ENCODE measurements around the gene SIK2.

DNA sequence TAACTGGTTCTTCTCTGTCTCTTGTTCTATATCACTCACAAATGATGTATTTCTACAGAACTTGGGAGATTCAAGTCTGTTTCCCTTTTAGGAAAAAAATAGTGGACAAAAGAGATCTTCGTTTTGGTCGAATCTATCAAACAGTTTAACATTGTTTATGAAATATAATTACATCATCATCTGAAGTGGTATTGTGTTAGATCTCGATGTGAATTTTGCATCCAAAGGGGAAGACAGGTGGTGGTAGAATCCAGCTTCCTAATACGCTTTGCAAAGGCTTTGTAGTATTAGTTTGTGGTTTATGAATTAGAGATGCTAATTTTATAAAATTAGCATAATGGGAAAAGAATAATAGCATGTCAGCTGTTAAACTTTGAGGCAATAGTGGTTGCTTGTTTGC, 3.4 kb downstream of the SIK2 start:
- TF ChIP-seq, protein P1, sequence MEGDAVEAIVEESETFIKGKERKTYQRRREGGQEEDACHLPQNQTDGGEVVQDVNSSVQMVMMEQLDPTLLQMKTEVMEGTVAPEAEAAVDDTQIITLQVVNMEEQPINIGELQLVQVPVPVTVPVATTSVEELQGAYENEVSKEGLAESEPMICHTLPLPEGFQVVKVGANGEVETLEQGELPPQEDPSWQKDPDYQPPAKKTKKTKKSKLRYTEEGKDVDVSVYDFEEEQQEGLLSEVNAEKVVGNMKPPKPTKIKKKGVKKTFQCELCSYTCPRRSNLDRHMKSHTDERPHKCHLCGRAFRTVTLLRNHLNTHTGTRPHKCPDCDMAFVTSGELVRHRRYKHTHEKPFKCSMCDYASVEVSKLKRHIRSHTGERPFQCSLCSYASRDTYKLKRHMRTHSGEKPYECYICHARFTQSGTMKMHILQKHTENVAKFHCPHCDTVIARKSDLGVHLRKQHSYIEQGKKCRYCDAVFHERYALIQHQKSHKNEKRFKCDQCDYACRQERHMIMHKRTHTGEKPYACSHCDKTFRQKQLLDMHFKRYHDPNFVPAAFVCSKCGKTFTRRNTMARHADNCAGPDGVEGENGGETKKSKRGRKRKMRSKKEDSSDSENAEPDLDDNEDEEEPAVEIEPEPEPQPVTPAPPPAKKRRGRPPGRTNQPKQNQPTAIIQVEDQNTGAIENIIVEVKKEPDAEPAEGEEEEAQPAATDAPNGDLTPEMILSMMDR (IDR thresholded peaks at IDR 0.05 in 2 of 3, conservative IDR thresholded peaks at IDR 0.05 in 1 of 3; ENCODE audit: insufficient read depth in 2 of 3, low read depth in 1 of 3, low read length in 3 of 3): no peak
- TF ChIP-seq, protein P2, sequence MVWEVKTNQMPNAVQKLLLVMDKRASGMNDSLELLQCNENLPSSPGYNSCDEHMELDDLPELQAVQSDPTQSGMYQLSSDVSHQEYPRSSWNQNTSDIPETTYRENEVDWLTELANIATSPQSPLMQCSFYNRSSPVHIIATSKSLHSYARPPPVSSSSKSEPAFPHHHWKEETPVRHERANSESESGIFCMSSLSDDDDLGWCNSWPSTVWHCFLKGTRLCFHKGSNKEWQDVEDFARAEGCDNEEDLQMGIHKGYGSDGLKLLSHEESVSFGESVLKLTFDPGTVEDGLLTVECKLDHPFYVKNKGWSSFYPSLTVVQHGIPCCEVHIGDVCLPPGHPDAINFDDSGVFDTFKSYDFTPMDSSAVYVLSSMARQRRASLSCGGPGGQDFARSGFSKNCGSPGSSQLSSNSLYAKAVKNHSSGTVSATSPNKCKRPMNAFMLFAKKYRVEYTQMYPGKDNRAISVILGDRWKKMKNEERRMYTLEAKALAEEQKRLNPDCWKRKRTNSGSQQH (CRISPR knock-in tag; IDR thresholded peaks at IDR 0.05): no peak
- TF ChIP-seq POLR2A (conservative IDR thresholded peaks at IDR 0.05): no peak
